Measurements from ENCODE around the gene RTN4R.

- TF ChIP-seq CTCF (IDR thresholded peaks at IDR 0.05) = no peak
- no peak for TF ChIP-seq POLR2A (IDR thresholded peaks at IDR 0.05)
These were observed 19.6 kb downstream of the RTN4R start for GRCh38 chr22:20248461-20248978.

All from uterus (tissue), 2 donors.